ENCODE data around the gene IDH2.

DNA sequence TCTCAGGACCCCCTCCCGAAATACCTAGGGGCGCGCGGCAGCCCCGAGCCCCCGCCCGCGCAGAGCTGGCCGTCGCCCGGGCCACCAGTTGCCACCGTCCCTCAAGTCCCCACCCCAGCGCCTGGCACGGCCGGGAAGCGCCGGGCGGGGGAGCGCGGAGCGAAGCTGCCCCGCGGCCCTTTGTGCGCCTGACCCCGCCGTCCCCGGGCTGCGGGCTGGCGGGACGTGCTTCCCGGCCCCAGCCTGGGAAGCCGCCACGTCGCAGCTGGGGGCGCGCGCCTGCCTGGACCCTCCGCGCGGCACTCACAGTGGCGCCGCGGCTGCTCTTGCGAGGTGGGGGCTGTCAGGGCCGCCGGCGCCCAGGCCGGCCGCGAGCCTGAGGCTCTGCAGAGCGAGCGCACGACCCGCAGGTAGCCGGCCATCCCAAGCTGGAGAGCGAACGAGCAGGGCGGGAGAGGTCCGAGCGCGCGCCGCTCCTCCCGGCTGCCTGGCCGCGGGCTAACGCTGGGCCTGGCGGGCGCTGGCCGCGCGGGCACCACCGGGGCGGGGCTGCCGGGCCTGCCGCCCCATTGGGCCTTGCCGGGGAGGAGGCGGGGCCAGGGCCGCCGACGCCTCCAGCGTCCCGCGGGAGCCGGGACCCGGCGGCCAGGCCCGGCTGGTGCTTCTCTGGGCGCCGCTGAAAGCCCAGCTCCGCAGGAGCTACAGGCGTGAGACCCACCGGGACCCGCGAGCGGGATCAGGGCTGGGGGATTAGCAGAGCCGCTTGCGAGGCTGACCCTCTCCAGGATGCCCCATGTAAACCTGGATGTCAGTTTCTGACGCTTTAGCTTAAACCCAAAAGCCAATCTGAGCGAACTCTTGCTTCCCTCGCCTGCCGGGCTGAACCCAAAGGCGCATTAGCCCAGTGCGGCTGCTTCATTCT, at the start of gene IDH2:
- TF ChIP-seq, protein P1, sequence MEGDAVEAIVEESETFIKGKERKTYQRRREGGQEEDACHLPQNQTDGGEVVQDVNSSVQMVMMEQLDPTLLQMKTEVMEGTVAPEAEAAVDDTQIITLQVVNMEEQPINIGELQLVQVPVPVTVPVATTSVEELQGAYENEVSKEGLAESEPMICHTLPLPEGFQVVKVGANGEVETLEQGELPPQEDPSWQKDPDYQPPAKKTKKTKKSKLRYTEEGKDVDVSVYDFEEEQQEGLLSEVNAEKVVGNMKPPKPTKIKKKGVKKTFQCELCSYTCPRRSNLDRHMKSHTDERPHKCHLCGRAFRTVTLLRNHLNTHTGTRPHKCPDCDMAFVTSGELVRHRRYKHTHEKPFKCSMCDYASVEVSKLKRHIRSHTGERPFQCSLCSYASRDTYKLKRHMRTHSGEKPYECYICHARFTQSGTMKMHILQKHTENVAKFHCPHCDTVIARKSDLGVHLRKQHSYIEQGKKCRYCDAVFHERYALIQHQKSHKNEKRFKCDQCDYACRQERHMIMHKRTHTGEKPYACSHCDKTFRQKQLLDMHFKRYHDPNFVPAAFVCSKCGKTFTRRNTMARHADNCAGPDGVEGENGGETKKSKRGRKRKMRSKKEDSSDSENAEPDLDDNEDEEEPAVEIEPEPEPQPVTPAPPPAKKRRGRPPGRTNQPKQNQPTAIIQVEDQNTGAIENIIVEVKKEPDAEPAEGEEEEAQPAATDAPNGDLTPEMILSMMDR (conservative IDR thresholded peaks at IDR 0.05; ENCODE audit: low read depth, low read length), result no peak
- no peak for TF ChIP-seq CHD1 (IDR thresholded peaks at IDR 0.05; ENCODE audit: low read depth, low read length)
- peak; percentile 93 for TF ChIP-seq POLR2A (IDR thresholded peaks at IDR 0.05; ENCODE audit: low read depth, low read length)
- no peak for TF ChIP-seq MAFK (IDR thresholded peaks at IDR 0.05; ENCODE audit: low read depth, low read length)
- TF ChIP-seq RAD21 (IDR thresholded peaks at IDR 0.05; ENCODE audit: low read length), result no peak
- no peak for TF ChIP-seq BHLHE40 (IDR thresholded peaks at IDR 0.05; ENCODE audit: low read depth, low read length)
- TF ChIP-seq USF2 (IDR thresholded peaks at IDR 0.05; ENCODE audit: low read depth, low read length), result no peak
- TF ChIP-seq RFX5 (IDR thresholded peaks at IDR 0.05; ENCODE audit: low read depth, low read length), result no peak
- TF ChIP-seq RCOR1 (IDR thresholded peaks at IDR 0.05; ENCODE audit: insufficient replicate concordance, low read length), result no peak
